Measurements from ENCODE around the gene USP48.

DNA sequence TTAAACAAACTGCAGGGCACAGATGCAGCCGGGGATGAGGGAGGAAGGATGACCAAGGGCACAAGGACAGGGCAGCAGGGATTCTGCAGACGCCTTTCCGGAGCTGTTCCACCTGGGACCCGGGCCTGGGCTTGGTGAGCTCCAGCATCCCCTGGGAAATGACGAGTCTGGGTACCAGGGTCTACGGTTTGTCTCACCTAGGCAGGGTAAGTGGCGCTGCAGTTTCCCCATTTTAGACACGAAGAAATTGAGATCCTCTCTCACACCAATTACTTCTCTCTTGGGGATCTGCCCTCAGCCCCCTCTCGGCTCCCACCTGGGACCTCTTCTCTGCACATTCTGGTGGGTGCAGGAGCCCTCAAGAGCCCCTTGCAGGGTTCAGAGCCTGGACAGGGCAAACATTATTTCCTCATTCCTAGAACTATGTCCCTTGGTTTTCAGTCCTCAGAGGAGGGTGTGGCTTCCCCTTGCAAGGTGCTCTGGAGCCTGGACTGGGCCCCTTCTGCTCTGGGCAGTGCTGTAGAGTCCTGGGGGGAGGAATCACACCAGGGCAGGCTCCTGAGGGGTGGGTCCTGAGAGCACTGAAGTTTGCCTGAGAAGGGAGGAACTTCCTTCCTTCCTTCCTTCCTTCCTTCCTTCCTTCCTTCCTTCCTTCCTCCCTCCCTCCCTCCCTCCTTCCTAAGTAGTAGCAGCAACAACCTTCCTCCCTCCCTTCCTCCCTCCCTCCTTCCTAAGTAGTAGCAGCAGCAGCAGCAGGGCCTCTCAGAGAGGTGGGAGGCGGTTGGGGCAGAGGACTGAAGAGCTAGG lies 129.8 kb downstream of the USP48 start:
- TF ChIP-seq CTCF (IDR thresholded peaks at IDR 0.05) = no peak
- TF ChIP-seq PHF8 (IDR thresholded peaks at IDR 0.05; ENCODE audit: borderline replicate concordance, low read depth) = no peak
- TF ChIP-seq, protein P1, sequence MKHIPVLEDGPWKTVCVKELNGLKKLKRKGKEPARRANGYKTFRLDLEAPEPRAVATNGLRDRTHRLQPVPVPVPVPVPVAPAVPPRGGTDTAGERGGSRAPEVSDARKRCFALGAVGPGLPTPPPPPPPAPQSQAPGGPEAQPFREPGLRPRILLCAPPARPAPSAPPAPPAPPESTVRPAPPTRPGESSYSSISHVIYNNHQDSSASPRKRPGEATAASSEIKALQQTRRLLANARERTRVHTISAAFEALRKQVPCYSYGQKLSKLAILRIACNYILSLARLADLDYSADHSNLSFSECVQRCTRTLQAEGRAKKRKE (CRISPR knock-in tag; IDR thresholded peaks at IDR 0.05; ENCODE audit: low read depth) = no peak
- no peak for TF ChIP-seq CEBPB (IDR thresholded peaks at IDR 0.05)
- TF ChIP-seq, protein P2, sequence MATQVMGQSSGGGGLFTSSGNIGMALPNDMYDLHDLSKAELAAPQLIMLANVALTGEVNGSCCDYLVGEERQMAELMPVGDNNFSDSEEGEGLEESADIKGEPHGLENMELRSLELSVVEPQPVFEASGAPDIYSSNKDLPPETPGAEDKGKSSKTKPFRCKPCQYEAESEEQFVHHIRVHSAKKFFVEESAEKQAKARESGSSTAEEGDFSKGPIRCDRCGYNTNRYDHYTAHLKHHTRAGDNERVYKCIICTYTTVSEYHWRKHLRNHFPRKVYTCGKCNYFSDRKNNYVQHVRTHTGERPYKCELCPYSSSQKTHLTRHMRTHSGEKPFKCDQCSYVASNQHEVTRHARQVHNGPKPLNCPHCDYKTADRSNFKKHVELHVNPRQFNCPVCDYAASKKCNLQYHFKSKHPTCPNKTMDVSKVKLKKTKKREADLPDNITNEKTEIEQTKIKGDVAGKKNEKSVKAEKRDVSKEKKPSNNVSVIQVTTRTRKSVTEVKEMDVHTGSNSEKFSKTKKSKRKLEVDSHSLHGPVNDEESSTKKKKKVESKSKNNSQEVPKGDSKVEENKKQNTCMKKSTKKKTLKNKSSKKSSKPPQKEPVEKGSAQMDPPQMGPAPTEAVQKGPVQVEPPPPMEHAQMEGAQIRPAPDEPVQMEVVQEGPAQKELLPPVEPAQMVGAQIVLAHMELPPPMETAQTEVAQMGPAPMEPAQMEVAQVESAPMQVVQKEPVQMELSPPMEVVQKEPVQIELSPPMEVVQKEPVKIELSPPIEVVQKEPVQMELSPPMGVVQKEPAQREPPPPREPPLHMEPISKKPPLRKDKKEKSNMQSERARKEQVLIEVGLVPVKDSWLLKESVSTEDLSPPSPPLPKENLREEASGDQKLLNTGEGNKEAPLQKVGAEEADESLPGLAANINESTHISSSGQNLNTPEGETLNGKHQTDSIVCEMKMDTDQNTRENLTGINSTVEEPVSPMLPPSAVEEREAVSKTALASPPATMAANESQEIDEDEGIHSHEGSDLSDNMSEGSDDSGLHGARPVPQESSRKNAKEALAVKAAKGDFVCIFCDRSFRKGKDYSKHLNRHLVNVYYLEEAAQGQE (IDR thresholded peaks at IDR 0.05) = no peak
- TF ChIP-seq EP300 (IDR thresholded peaks at IDR 0.05) = no peak
